Right forelimb (tissue), 1 donor: ENCODE data around the gene TCF4.
"Not testable (repeated sequence)": the region's sequence is repeated elsewhere in the genome, so short reads cannot be mapped to it uniquely, and the experiment has no call there.

Experiments
- DNase-seq: peaks from one replicate; pipeline ENCODE4 v3.0.0-alpha.2; 2018

The TCF4 gene

GRCh38 chr18:55473058-55473457 lies 114.9 kb downstream of the TCF4 start:
- DNase-seq: no peak

- DNase-seq: no peak
Observed at GRCh38 chr18:55470826-55471225, 117.2 kb downstream of the TCF4 start.

- not testable (repeated sequence) for DNase-seq
Observed at GRCh38 chr18:55469134-55469533, 118.9 kb downstream of the TCF4 start.

GRCh38 chr18:55466789-55467188 lies 121.2 kb downstream of the TCF4 start:
- DNase-seq: no peak

- DNase-seq: no peak
Observed at GRCh38 chr18:55465313-55465712, 122.7 kb downstream of the TCF4 start.

- DNase-seq: no peak
Observed at GRCh38 chr18:55464581-55464980, 123.4 kb downstream of the TCF4 start.

GRCh38 chr18:55462652-55463051 lies 125.3 kb downstream of the TCF4 start:
- DNase-seq: no peak

- DNase-seq: no peak
Observed at GRCh38 chr18:55461848-55462247, 126.1 kb downstream of the TCF4 start.

GRCh38 chr18:55458456-55459203 lies 129.4 kb downstream of the TCF4 start:
- DNase-seq: no peak

GRCh38 chr18:55457028-55457427 lies 131.0 kb downstream of the TCF4 start:
- no peak for DNase-seq

- no peak for DNase-seq
Observed at GRCh38 chr18:55455938-55456337, 132.1 kb downstream of the TCF4 start.

GRCh38 chr18:55453186-55453585 lies 134.8 kb downstream of the TCF4 start:
- DNase-seq: no peak

GRCh38 chr18:55452123-55452611 lies 135.8 kb downstream of the TCF4 start:
- DNase-seq: no peak

- no peak for DNase-seq
Observed at GRCh38 chr18:55449412-55450140, 138.4 kb downstream of the TCF4 start.

GRCh38 chr18:55448420-55448819 lies 139.6 kb downstream of the TCF4 start:
- DNase-seq: no peak

GRCh38 chr18:55447672-55448018 lies 140.3 kb downstream of the TCF4 start:
- DNase-seq: no peak

- DNase-seq: no peak
Observed at GRCh38 chr18:55446996-55447671, 140.9 kb downstream of the TCF4 start.

- DNase-seq: no peak
Observed at GRCh38 chr18:55444536-55444935, 143.5 kb downstream of the TCF4 start.

- no peak for DNase-seq
Observed at GRCh38 chr18:55443776-55444175, 144.2 kb downstream of the TCF4 start.

GRCh38 chr18:55442561-55442960 lies 145.4 kb downstream of the TCF4 start:
- DNase-seq: no peak

GRCh38 chr18:55440988-55441387 lies 147.0 kb downstream of the TCF4 start:
- no peak for DNase-seq

- DNase-seq: no peak
Observed at GRCh38 chr18:55439056-55439455, 148.9 kb downstream of the TCF4 start.

- no peak for DNase-seq
Observed at GRCh38 chr18:55435592-55435991, 152.4 kb downstream of the TCF4 start.

GRCh38 chr18:55433648-55434047 lies 154.3 kb downstream of the TCF4 start:
- no peak for DNase-seq
